Smooth muscle cell (in vitro differentiated cells): ENCODE results near the gene LIMS1. TPM values are rescaled to one million over a fixed set of nuclear protein-coding genes. Genes with fewer than 3 reads are reported as not detected.

Experiments
- DNase-seq: peaks from one replicate; lab custom pipeline; 2025; ENCODE audit not compliant: unreplicated experiment; lab: John Stamatoyannopoulos, UW
- H2AFZ ChIP-seq: fragments of 200-600 bp; sonication (generic); 2 replicates; pipeline ENCODE4 v1.6.0; 2016; ENCODE audit warnings: antibody characterized with exemption, low read depth, mild to moderate bottlenecking
- H3F3A ChIP-seq: fragments of 200-600 bp; sonication (generic); 2 replicates; pipeline ENCODE4 v1.6.0; 2017; ENCODE audit warnings: antibody characterized with exemption, low read depth
- H3K27ac ChIP-seq: fragments of 200-600 bp; sonication (generic); 2 replicates; pipeline ENCODE4 v1.5.1; 2016; ENCODE audit warnings: low read depth, mild to moderate bottlenecking
- H3K27me3 ChIP-seq: fragments of 200-600 bp; sonication (generic); 2 replicates; pipeline ENCODE4 v1.6.1; 2016; ENCODE audit warnings: low read depth, mild to moderate bottlenecking
- H3K36me3 ChIP-seq: fragments of 200-600 bp; sonication (generic); 2 replicates; pipeline ENCODE4 v1.5.1; 2016; ENCODE audit warnings: low read depth
- H3K4me1 ChIP-seq: fragments of 200-600 bp; sonication (generic); 2 replicates; pipeline ENCODE4 v1.5.1; 2016; ENCODE audit warnings: low read depth
- H3K4me2 ChIP-seq: fragments of 200-600 bp; sonication (generic); 2 replicates; pipeline ENCODE4 v1.6.0; 2016; ENCODE audit warnings: mild to moderate bottlenecking
- H3K4me3 ChIP-seq: fragments of 200-600 bp; sonication (generic); 2 replicates; pipeline ENCODE4 v1.5.1; 2016; ENCODE audit warnings: mild to moderate bottlenecking
- H3K79me2 ChIP-seq: fragments of 200-600 bp; sonication (generic); 2 replicates; pipeline ENCODE4 v1.6.0; 2016; ENCODE audit warnings: low read depth, mild to moderate bottlenecking
- H3K9ac ChIP-seq: fragments of 200-600 bp; sonication (generic); 2 replicates; pipeline ENCODE4 v1.6.0; 2016; ENCODE audit warnings: low read depth
- H3K9me3 ChIP-seq: fragments of 200-600 bp; sonication (generic); replicated peaks from 2 replicates; pipeline ENCODE4 v1.5.1; 2016; ENCODE audit warnings: low read depth
- H4K20me1 ChIP-seq: fragments of 200-600 bp; sonication (generic); 2 replicates; pipeline ENCODE4 v1.6.0; 2016; ENCODE audit warnings: low read depth
- WGBS: methylation state at CpG from one replicate; pipeline ENCODE4 v1.1.7; 2016; ENCODE audit warnings: low lambda C conversion rate; 5-methylcytosine and 5-hydroxymethylcytosine counted together
- polyA plus RNA-seq: library from polyadenylated mRNA; unstranded; fragments of >200 nt; fragmentation: Nextera tagmentation; extraction: Ambion mirVana; gene quantifications from 2 replicates; pipeline ENCODE4 v1.2.1, GENCODE V29; 2016
- total RNA-seq: library from RNA; depleted of rRNA; stranded (reverse); fragments of >200 nt; gene quantifications from 2 replicates; pipeline ENCODE4 v1.2.3, GENCODE V29; 2014
- TF ChIP-seq, protein P1 (sequence below): fragments of 200-600 bp; sonication (generic); IDR thresholded peaks from 2 replicates; pipeline ENCODE4 v1.5.1; 2017; ENCODE audit warnings: borderline replicate concordance, mild to moderate bottlenecking, antibody characterized with exemption; ENCODE audit not compliant: insufficient read depth, poor library complexity, severe bottlenecking

LIMS1 gene
- total and polyA plus RNA-seq, 2 experiments from 2014 or later: 56.9 to 155 TPM

DNA sequence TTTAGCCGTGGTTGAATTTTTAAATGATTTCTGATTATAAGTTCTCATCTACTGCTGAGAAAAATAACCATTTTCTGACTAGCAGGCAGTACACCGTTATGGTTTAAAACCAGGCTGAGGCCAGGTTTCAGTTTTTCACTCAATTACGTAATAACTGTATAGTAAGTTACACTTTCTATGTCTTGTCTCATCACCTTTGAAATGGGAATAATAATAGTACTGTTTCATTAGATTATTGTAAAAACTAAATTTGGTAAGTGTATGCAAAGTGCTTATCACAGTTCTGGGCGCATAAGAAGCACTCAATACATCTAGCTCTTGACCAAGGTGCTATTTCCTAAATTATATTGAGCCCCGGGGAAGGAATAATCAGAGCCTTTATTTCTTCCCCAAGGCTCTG is 76.8 kb downstream of the LIMS1 start:
- DNase-seq: no peak
- 86% methylated on average over 5 of the region's 5 CpGs for WGBS
- Histone ChIP-seq H3K79me2 (peaks cover 94% of the 10 kb centered on the region), H3K27me3 (no peaks in the 10 kb centered on the region), H3K36me3 (no peaks in the 10 kb centered on the region), H3K4me1 (no peaks in the 10 kb centered on the region), H3K9ac (no peak overlapping the region), H3K27ac (no peak overlapping the region), H3K9me3 (no peaks in the 10 kb centered on the region), H2AFZ (no peak overlapping the region), H4K20me1 (peaks cover 88% of the 10 kb centered on the region), H3K4me3 (no peak overlapping the region), H3F3A (no peaks in the 10 kb centered on the region), H3K4me2 (no peak overlapping the region)
- TF ChIP-seq, protein P1, sequence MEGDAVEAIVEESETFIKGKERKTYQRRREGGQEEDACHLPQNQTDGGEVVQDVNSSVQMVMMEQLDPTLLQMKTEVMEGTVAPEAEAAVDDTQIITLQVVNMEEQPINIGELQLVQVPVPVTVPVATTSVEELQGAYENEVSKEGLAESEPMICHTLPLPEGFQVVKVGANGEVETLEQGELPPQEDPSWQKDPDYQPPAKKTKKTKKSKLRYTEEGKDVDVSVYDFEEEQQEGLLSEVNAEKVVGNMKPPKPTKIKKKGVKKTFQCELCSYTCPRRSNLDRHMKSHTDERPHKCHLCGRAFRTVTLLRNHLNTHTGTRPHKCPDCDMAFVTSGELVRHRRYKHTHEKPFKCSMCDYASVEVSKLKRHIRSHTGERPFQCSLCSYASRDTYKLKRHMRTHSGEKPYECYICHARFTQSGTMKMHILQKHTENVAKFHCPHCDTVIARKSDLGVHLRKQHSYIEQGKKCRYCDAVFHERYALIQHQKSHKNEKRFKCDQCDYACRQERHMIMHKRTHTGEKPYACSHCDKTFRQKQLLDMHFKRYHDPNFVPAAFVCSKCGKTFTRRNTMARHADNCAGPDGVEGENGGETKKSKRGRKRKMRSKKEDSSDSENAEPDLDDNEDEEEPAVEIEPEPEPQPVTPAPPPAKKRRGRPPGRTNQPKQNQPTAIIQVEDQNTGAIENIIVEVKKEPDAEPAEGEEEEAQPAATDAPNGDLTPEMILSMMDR: no peak

DNA sequence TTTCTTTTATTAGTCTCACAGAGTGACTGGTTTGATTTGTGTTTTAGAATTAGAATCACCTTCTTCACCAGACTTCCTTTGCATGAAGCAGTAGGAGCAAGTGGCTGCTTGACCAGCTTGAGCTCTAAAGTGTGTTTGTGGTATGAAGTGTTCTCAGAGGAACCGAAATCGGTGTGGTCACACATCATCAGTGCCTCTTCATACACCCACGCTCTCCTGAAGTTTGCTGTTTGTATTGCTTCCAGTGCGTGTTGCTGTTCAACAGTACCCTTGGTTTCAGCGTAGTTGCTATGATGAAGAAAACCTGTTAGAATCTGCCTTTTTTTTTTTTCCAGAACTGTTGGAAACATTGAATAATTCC is 77.9 kb downstream of the LIMS1 start:
- no peaks in the 10 kb centered on the region for H3K9me3 ChIP-seq
- H3K4me1 ChIP-seq: no peaks in the 10 kb centered on the region
- 66% methylated on average over 5 of the region's 5 CpGs for WGBS
- H3K9ac ChIP-seq: peak overlapping the region; percentile 43
- H4K20me1 ChIP-seq: peaks cover 88% of the 10 kb centered on the region
- no peak overlapping the region for H3K4me2 ChIP-seq
- H2AFZ ChIP-seq: no peak overlapping the region
- peaks cover 5% of the 10 kb centered on the region for H3F3A ChIP-seq
- H3K27ac ChIP-seq: peak overlapping the region; percentile 64
- H3K36me3 ChIP-seq: no peaks in the 10 kb centered on the region
- H3K27me3 ChIP-seq: no peaks in the 10 kb centered on the region
- no peak for DNase-seq
- TF ChIP-seq, protein P1: no peak
- peaks cover 94% of the 10 kb centered on the region for H3K79me2 ChIP-seq
- no peak overlapping the region for H3K4me3 ChIP-seq

DNA sequence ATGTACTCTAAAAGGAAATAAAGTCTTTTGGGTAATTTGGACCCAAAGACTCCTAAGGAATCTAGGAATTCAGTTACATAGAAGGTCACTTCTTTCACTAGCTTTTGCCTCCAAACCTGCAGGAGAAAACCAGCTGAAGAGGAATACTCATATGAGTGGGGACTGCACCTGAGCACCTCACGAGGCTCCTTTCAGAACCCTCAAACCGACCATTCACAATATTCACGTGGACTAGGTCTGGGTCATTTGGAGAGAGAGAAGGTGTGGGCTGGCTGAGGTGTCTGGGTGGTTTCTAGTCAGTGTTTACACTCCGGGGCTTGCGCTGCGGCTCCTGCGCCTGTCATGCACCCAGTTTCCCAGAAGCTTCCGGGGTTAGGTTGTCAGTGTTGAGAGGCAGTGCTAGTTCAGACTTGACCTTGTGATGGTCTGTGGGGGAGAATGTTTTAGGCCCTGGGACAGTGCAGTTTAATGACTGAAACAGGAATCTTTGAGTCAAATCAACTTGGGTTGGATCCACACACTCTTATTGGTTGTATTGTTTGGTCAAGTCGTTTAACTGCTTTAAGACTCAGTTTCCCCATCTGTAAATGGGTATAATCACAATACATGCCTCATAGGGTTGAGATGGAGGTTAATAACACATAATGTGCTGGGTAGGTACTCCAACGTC is 78.4 kb downstream of the LIMS1 start:
- H3K27ac ChIP-seq: peak overlapping the region; percentile 64
- peaks cover 93% of the 10 kb centered on the region for H3K79me2 ChIP-seq
- H3K9me3 ChIP-seq: no peaks in the 10 kb centered on the region
- H3K27me3 ChIP-seq: no peaks in the 10 kb centered on the region
- no peaks in the 10 kb centered on the region for H3K36me3 ChIP-seq
- peak overlapping the region; percentile 43 for H3K9ac ChIP-seq
- no peak overlapping the region for H3K4me2 ChIP-seq
- no peak overlapping the region for H3K4me3 ChIP-seq
- DNase-seq: no peak
- no peak overlapping the region for H2AFZ ChIP-seq
- TF ChIP-seq, protein P1: no peak
- 90% methylated on average over 10 of the region's 10 CpGs for WGBS
- H4K20me1 ChIP-seq: peaks cover 88% of the 10 kb centered on the region
- no peaks in the 10 kb centered on the region for H3K4me1 ChIP-seq
- H3F3A ChIP-seq: peaks cover 5% of the 10 kb centered on the region
